NCI-H774 (cell line): ENCODE data around the gene WDFY2.

Experiments
- DNase-seq: peaks from one replicate; lab custom pipeline; 2025; lab: John Stamatoyannopoulos, UW

The WDFY2 gene

GRCh38 chr13:51713807-51714206 lies 129.5 kb downstream of the WDFY2 start:
- no peak for DNase-seq

- DNase-seq: no peak
Measured at GRCh38 chr13:51714663-51715168, 130.5 kb downstream of the WDFY2 start.

GRCh38 chr13:51715613-51716012 lies 131.4 kb downstream of the WDFY2 start:
- DNase-seq: no peak

- no peak for DNase-seq
Measured at GRCh38 chr13:51717786-51718398, 133.6 kb downstream of the WDFY2 start.

GRCh38 chr13:51719394-51719793 lies 135.1 kb downstream of the WDFY2 start:
- DNase-seq: no peak

GRCh38 chr13:51721496-51721895 lies 137.2 kb downstream of the WDFY2 start:
- no peak for DNase-seq

- no peak for DNase-seq
Measured at GRCh38 chr13:51723529-51723928, 139.3 kb downstream of the WDFY2 start.

GRCh38 chr13:51724721-51725120 lies 140.5 kb downstream of the WDFY2 start:
- no peak for DNase-seq

GRCh38 chr13:51726446-51727193 lies 142.4 kb downstream of the WDFY2 start:
- no peak for DNase-seq

- DNase-seq: no peak
Measured at GRCh38 chr13:51727634-51728274, 143.5 kb downstream of the WDFY2 start.

- no peak for DNase-seq
Measured at GRCh38 chr13:51728275-51728673, 144.0 kb downstream of the WDFY2 start.

- no peak for DNase-seq
Measured at GRCh38 chr13:51728972-51729371, 144.7 kb downstream of the WDFY2 start.

GRCh38 chr13:51729866-51730553 lies 145.7 kb downstream of the WDFY2 start:
- DNase-seq: no peak

GRCh38 chr13:51730927-51731326 lies 146.7 kb downstream of the WDFY2 start:
- DNase-seq: no peak

GRCh38 chr13:51731759-51732158 lies 147.5 kb downstream of the WDFY2 start:
- no peak for DNase-seq

- DNase-seq: no peak
Measured at GRCh38 chr13:51733374-51734298, 149.4 kb downstream of the WDFY2 start.

GRCh38 chr13:51734786-51735185 lies 150.5 kb downstream of the WDFY2 start:
- DNase-seq: no peak

- no peak for DNase-seq
Measured at GRCh38 chr13:51737609-51738008, 153.3 kb downstream of the WDFY2 start.

- no peak for DNase-seq
Measured at GRCh38 chr13:51738226-51738905, 154.1 kb downstream of the WDFY2 start.

- no peak for DNase-seq
Measured at GRCh38 chr13:51739027-51739764, 154.9 kb downstream of the WDFY2 start.
